Activated T-cell treated with anti-CD3 and anti-CD28 coated beads, Interleukin-2, amount 50 U/mL, for 4 hours (primary cell): Measurements from ENCODE around the gene THAP7. TPM values are rescaled to one million over a fixed set of nuclear protein-coding genes. Genes with fewer than 3 reads are reported as not detected.
A peak's percentile ranks its signal among the peaks of the same experiment; 100 is the strongest.
"Not testable (repeated sequence)": the region's sequence is repeated elsewhere in the genome, so short reads cannot be mapped to it uniquely, and the experiment has no call there.

Source experiments
- ATAC-seq, 2 donors: fragments of 200-7000 bp; cut with Tn5 transposase; one replicate each; pipeline ENCODE4 v1.10.0; 2021
- DNase-seq: peaks from one replicate; pipeline ENCODE4 v3.0.0-alpha.2; 2020
- H3K27me3 Mint-ChIP-seq: one replicate; pipeline ENCODE4 v1.8.0; 2021; ENCODE audit warnings: low read depth, mixed read lengths
- H3K36me3 Mint-ChIP-seq: one replicate; pipeline ENCODE4 v1.8.0; 2022; ENCODE audit warnings: mixed read lengths; ENCODE audit not compliant: insufficient read depth
- H3K4me1 Mint-ChIP-seq: one replicate; pipeline ENCODE4 v1.8.0; 2021; ENCODE audit warnings: low read depth, mixed read lengths
- H3K4me3 Mint-ChIP-seq: one replicate; pipeline ENCODE4 v1.8.0; 2021; ENCODE audit warnings: mild to moderate bottlenecking, moderate library complexity, mixed read lengths
- H3K9me3 Mint-ChIP-seq: one replicate; pipeline ENCODE4 v1.8.0; 2021; ENCODE audit warnings: mixed read lengths
- total RNA-seq, 3 donors: library from RNA; stranded (reverse); gene quantifications; one replicate each; pipeline ENCODE4 v1.2.1, GENCODE V29; 2021

THAP7 gene
- total RNA-seq, 3 donors from 2014 or later = 53.6 to 55.0 (median 53.6) TPM

- Mint-ChIP-seq H3K27me3 (no peaks in the 10 kb centered on the region), H3K4me3 (no peak overlapping the region), H3K4me1 (peaks cover 15% of the 10 kb centered on the region), H3K36me3 (no peaks in the 10 kb centered on the region), H3K9me3 (no peaks in the 10 kb centered on the region)
- ATAC-seq (no peak), DNase-seq (no peak)
Observed at GRCh38 chr22:21009638-21010425, 7.9 kb upstream of the THAP7 start.

- H3K4me3 Mint-ChIP-seq, H3K9me3 Mint-ChIP-seq, H3K4me1 Mint-ChIP-seq, DNase-seq, H3K36me3 Mint-ChIP-seq, H3K27me3 Mint-ChIP-seq, ATAC-seq: not testable (repeated sequence)
Observed at GRCh38 chr22:21009208-21009607, 7.3 kb upstream of the THAP7 start.

GRCh38 chr22:21003782-21004181 is 1.9 kb upstream of the THAP7 start:
- DNase-seq = no peak
- Mint-ChIP-seq H3K4me1 (peaks cover 22% of the 10 kb centered on the region), H3K36me3 (peaks cover 2% of the 10 kb centered on the region), H3K4me3 (peak overlapping the region; percentile 92), H3K27me3 (no peaks in the 10 kb centered on the region), H3K9me3 (no peaks in the 10 kb centered on the region)
- no peak for ATAC-seq

GRCh38 chr22:21000987-21001600 is 824 bp downstream of the THAP7 start:
- Mint-ChIP-seq H3K27me3 (no peaks in the 10 kb centered on the region), H3K4me3 (peak overlapping the region; percentile 92), H3K4me1 (peaks cover 27% of the 10 kb centered on the region), H3K36me3 (peaks cover 5% of the 10 kb centered on the region), H3K9me3 (no peaks in the 10 kb centered on the region)
- ATAC-seq (no peak), DNase-seq (no peak)

- DNase-seq (no peak), ATAC-seq (no peak)
- Mint-ChIP-seq H3K36me3 (peaks cover 5% of the 10 kb centered on the region), H3K4me3 (peak overlapping the region; percentile 92), H3K27me3 (no peaks in the 10 kb centered on the region), H3K4me1 (peaks cover 27% of the 10 kb centered on the region), H3K9me3 (no peaks in the 10 kb centered on the region)
Observed at GRCh38 chr22:21000207-21000986, 1.5 kb downstream of the THAP7 start.

GRCh38 chr22:20999350-21000206 is 2.3 kb downstream of the THAP7 start:
- ATAC-seq (no peak), DNase-seq (no peak)
- peaks cover 5% of the 10 kb centered on the region for H3K36me3 Mint-ChIP-seq
- no peaks in the 10 kb centered on the region for H3K9me3 Mint-ChIP-seq
- peak overlapping the region; percentile 92 for H3K4me3 Mint-ChIP-seq
- peaks cover 27% of the 10 kb centered on the region for H3K4me1 Mint-ChIP-seq
- H3K27me3 Mint-ChIP-seq = no peaks in the 10 kb centered on the region

GRCh38 chr22:20998411-20999336 is 3.2 kb downstream of the THAP7 start:
- no peak for ATAC-seq

GRCh38 chr22:20997536-20998257 is 4.2 kb downstream of the THAP7 start:
- no peak overlapping the region for H3K4me3 Mint-ChIP-seq
- DNase-seq (no peak), ATAC-seq (no peak)
- H3K9me3 Mint-ChIP-seq = no peaks in the 10 kb centered on the region
- no peaks in the 10 kb centered on the region for H3K27me3 Mint-ChIP-seq
- H3K36me3 Mint-ChIP-seq = peaks cover 5% of the 10 kb centered on the region
- H3K4me1 Mint-ChIP-seq = peaks cover 22% of the 10 kb centered on the region

More at GRCh38 chr22:20998411-20999336, 3.2 kb downstream of the THAP7 start:
- H3K4me3 Mint-ChIP-seq = no peak overlapping the region
- peaks cover 27% of the 10 kb centered on the region for H3K4me1 Mint-ChIP-seq
- no peaks in the 10 kb centered on the region for H3K27me3 Mint-ChIP-seq
- no peak for DNase-seq
- no peaks in the 10 kb centered on the region for H3K9me3 Mint-ChIP-seq
- peaks cover 5% of the 10 kb centered on the region for H3K36me3 Mint-ChIP-seq

GRCh38 chr22:20996598-20997535 is 5.1 kb downstream of the THAP7 start:
- DNase-seq (no peak), ATAC-seq (no peak)
- H3K9me3 Mint-ChIP-seq = no peaks in the 10 kb centered on the region
- peaks cover 5% of the 10 kb centered on the region for H3K36me3 Mint-ChIP-seq
- H3K27me3 Mint-ChIP-seq = no peaks in the 10 kb centered on the region
- no peak overlapping the region for H3K4me3 Mint-ChIP-seq
- peaks cover 21% of the 10 kb centered on the region for H3K4me1 Mint-ChIP-seq

GRCh38 chr22:20996031-20996410 is 5.9 kb downstream of the THAP7 start:
- H3K36me3 Mint-ChIP-seq = peaks cover 5% of the 10 kb centered on the region

GRCh38 chr22:20995329-20996030 is 6.4 kb downstream of the THAP7 start:
- no peak for ATAC-seq
- Mint-ChIP-seq H3K9me3 (no peaks in the 10 kb centered on the region), H3K27me3 (no peaks in the 10 kb centered on the region), H3K36me3 (peaks cover 5% of the 10 kb centered on the region), H3K4me3 (peak overlapping the region; percentile 32), H3K4me1 (peaks cover 11% of the 10 kb centered on the region)
- no peak for DNase-seq

More at GRCh38 chr22:20996031-20996410, 5.9 kb downstream of the THAP7 start:
- Mint-ChIP-seq H3K4me3 (no peak overlapping the region), H3K4me1 (peaks cover 16% of the 10 kb centered on the region), H3K27me3 (no peaks in the 10 kb centered on the region), H3K9me3 (no peaks in the 10 kb centered on the region)
- DNase-seq = no peak
- no peak for ATAC-seq
